ENCODE results near the gene ZC3H6.
"Not testable (repeated sequence)": the region's sequence is repeated elsewhere in the genome, so short reads cannot be mapped to it uniquely, and the experiment has no call there.

ZC3H6 gene

DNA sequence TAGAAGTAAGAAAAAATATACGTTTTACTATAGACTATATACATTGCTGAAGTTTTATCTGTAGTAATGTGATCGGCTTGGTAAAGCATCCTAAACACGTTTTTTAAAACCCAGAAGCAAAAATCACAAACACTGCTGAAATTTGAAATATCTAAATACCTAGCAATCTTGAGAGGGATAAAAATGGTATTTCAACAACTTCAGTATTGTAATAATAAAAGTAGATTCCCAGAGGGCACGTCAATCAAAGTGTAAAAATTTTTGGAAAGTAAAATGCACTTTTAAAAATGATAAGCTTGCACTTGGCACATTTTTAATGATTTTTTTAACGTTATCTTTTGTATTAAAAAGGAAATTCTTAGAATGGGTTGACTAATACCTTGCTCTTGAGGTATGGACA is 1.6 kb downstream of the ZC3H6 start:
- DNase-seq: no peak

DNA sequence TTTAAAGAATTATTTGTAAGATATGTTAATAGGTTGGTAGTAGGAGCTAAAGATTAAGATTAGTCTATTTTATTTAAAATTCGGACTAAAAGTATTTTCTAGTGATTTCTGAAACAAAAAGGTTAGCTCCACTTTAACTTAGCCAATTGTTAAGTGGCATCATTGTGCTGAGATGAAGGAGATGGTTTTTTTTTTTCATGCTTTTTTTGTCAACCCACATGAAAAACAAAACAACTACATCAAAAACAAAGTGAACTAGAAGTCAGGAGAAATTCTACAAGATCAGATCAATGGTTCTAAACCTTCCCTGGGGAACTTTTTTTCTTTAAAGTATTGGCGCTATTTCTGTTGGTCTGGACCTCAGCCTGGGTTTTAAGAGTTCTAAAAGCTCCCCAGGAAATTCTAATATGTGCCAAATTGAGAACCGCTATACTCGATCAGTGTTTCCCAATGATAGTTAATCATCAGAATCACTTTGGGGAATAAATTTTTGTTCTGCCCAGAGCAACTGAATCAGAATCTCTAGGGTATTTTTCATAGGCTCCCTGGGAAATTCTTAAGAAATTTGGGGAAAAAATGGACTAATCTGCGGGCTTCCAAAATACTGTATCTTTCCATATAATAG is 2.3 kb downstream of the ZC3H6 start:
- no peak for DNase-seq

DNA sequence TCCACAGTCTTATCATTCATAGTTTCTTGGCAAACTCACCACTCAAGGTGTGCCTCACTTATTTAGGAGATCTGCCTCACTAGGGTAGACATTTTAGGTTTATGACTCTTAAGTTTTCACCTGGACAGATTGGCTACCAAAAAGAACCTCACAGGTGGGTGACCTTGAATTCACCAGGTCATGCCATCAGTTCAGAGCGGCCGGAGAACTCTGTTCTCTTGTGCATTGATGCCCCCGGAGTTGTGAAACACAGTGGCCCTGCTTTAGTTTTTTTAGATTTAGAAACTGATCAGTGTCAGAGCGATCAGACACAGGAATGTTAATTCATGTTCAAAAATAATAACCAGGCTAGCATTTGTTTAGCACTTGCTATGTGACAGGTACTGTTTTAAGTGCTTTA is 6.7 kb downstream of the ZC3H6 start:
- DNase-seq: not testable (repeated sequence)

DNA sequence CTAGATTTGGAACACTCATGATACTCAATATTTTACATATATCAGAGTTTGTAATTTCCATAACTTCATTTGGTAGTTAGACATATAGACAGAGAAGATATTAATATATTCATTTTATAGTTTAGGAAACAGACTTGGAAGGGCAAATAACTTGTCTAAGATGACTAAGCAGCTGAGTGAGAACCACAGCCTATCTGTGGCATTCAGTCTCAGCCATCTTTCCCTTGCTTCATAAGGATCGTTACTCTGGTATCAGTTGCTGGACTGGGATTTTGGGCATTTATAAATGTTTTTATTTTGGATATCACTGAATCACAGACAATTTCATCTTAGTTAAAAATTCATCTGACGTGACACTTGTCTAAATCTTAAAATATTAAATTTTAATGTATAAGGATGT is 8.1 kb downstream of the ZC3H6 start:
- DNase-seq: not testable (repeated sequence)

DNA sequence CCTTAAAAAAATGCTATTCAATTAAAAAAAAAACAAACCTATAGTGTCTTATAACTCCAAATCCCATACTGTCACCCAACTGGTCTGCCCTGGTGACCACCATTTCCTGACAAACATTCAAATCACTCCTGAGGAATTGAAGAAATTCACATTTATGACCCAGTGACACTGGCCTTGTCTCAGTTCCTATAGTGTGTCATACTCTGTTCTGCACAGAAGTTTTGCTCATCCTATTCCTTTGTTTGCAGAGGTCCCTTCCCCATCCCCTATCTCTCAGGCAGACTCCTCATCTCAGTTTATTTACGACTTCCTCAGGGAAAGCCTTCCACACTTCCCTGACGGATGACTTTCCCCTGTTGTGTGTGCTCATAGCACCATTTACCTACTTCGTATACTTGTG is 14.7 kb downstream of the ZC3H6 start:
- no peak for DNase-seq

DNA sequence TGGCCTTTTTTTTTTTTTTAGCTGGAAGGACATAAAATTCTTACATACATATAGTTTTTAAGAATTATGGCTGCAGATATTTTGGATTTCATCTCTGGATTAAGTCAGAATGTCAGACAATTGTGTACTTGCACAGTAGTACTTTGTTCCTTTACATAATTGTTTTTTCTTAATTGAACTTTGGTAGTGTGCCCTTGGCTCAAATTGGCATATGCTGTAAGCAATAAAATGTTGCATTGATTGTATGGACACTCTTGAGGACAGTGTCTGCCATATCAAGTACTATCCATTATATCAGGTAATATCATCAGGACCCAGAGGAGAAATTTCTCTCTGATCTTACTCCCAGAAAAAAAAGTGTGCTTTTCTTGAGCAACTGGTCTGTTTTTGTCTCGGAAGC is 15.3 kb downstream of the ZC3H6 start:
- no peak for DNase-seq

DNA sequence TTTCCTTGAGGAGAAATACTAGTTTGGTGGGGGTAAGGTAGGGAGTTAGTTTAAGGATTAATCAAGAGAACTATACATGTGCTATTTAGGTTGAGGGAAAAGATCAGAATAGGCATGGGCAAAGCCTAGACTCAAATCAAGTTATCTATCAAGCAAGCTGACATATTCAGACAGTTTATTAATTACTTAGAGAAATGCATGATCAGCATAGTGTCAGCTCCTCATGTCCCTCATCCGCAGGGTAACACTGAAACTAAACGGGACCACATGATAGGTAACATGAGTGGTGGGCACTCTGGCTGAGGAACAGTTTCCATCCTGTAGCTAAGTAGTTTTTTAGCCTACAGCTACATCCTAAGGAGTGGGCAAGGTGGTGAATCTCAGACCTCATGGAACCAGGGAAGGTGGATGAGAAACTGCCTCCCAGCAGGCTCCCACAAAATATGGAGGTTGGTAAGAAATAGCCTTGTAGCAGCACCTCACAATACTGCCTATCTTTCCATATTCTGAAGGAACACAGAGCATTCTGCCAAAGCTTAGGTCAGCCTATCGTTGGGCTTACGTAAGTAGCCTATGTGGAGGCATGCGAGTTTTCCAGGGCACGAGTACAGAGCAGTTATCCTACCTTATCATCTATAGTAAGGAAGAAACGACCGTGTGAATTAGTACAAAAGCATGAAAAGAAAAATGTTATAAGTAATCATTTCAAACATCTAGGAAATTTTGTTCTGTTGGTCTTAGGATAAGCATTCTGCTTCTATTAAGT is 18.4 kb downstream of the ZC3H6 start:
- DNase-seq: no peak

DNA sequence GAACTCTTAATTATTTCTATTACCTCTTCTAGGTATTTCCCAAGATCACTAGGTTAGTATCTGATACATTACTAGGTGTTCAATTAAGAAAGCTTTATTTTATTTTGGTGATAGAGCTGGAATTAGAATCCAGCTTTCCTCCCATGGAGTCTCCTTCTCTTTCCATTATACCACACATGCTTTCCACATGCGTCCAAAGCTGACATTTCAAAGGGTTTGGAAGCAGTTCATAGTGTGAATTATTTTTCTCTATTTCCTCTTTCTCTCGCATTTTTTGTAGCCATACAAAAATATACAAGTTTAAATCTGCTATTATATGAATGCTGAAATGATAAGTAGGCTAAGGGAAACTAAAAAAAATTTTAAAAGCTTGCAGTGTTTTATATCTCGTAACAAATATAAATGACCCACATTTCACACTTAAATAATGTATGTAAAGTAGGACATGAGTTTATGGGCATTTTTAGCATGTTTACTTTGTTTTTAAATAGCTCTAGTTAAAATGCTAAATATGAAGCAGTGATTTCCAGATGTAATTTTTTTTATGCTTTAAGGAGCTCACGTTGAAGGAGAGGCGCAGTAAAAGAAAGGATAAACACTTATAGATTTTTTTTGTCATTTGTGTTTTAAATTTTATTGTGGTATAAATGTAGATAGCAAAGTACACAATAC is 20.1 kb downstream of the ZC3H6 start:
- DNase-seq: no peak

DNA sequence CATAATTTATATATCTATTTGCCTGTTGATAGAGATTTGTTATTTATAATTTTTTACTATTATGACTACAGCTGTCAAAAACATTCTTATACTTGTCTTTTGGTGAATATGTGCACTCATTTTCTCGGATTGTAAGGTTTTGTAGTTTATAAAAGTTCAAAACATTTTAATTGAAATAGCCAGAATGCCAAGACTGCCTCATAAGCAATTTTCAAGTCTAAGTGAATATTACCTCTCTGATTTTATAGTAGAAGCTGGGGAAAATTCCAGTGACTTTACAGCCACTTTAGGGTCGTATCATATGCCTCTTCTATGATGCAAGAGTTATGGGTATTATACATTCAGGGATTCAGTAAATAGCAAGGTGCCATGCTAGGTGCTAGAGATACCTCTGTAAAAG is 21.0 kb downstream of the ZC3H6 start:
- no peak for DNase-seq

DNA sequence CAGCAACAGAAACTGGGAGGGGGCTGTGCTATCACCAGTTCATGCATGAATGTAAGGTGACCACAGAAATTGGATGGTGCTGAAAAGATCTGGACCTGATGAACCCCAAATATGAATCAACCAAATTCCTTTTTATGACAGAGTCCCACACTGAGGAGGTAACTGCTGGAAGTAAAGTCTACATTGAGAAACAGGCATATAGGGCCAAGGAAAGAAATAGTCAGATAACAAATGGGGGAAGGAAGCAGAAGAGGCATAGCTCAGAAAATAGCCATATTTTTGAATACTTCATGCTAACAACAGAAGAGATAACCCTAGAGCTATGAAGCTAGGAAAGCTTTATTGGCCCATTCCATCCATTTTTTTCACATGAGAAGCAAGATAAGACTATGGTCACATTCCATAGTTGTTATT is 25.8 kb downstream of the ZC3H6 start:
- no peak for DNase-seq

DNA sequence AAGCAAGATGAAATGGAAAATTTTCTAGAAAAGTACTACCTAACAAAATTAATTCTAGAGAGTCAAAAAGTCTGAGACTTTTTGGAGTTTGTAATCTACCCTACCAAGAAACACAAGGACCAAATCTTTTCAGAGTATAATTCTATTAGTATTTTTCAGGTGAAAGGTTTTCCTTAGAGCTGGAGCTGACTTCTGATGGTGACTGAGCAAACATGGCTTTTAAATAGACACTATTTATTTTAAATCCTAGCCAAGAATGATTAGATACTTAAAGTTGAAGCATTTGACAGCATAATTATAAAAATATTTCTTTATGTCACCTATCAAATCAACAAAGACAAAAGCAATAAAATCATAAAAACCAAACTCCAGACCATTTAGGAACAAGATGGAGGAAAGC is 26.6 kb downstream of the ZC3H6 start:
- no peak for DNase-seq

DNA sequence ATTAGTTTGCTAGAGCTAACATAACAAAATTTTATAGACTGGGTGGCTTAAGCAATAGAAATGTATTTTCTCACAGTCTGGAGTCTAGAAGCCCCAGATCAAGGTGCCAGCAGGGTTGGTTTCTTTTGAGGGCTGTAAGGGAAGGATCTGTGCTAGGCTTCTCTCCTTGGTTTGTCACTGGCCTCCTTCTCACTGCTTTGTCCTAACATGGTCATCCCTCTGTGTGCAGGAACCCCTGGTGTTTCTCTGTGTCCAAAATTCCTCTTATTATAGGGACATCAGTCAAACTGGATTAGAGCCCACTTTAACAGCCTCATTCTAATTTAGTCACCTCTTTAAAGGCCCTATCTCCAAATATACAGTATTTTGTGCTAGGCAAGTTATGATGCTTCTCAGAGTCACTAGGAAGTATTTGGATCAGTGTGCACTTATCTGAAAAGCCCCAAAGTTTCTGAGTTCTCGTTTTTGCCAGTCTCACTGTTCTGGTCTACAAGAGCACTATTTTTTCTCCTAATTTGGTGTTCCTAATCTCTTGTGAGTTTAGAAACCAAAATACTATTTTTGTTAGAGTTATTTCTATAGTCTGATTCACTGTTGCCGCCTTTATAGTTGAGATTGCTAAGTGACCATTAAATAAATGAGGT is 29.0 kb downstream of the ZC3H6 start:
- no peak for DNase-seq

DNA sequence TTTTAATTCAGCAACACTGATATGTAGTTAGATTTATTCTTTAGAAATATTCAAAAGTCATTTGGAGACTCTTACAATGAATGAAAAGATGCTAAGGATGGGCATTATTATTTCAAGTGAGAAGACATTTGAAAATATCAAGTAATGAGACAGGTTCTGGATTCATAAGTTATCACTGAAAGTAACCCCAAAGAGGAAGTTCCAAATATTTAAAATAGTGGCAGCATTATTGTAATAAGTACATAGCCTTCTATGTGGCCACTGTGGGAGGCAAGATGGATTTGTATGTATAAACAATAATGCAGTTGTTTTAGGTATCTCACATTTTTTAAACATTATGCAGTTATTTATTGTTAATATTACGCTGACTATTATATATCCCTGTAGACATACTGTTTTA is 29.7 kb downstream of the ZC3H6 start:
- DNase-seq: no peak

DNA sequence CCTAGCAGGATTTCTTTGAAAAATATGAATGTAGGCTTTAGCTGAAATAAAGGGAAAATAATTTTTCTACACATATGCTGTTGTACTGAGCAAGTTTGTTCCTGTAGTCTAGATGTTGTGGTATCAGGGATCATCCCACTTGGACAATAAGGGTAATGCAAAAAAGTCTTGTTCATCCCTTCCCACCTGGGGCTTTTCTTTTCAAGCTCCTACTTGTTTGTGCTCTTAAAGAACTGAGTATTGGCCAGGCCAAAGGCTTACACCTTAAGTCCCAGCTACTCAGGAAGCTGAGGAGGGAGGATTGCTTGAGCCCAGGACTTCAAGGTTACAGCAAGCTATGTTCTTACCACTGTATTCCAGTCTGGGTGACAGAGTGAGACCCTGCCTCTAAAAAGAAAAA is 35.5 kb downstream of the ZC3H6 start:
- no peak for DNase-seq

DNA sequence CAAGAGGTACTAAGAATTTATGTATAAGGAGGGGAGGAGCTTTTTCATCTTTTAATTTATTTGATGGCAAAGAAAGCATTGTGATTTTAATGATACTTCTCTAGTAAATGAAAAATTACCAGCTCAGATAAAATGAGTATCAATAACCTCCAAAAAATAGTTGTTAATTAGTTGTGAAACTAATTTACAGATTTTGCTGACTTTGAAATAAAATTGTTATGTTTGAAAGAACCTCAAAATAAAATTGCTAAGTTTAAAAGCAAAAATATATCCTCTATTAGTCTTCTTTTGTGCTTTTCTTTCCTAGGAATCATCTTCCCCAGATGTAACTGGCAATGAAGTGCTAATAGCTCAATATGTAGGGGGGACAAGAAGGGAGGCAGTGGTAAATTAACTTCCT is 36.5 kb downstream of the ZC3H6 start:
- no peak for DNase-seq

DNA sequence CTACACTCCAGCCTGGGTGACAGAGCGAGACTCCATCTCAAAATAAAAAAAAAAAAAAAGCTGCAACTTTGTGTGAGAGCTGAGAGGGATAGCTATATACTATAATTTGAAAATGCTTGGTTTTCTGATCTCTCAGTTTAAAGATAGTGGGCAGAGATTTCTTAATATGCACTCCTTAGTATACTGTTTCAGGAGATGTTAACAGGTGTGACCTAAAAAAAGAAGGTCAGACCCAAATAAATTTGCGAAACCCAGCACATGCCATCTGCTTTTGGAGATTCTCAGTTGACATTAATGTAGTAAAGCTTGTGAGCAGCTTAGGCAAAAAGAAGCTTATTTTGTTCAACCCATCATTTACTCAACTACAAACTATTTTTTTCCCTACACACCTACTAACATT is 37.4 kb downstream of the ZC3H6 start:
- no peak for DNase-seq

DNA sequence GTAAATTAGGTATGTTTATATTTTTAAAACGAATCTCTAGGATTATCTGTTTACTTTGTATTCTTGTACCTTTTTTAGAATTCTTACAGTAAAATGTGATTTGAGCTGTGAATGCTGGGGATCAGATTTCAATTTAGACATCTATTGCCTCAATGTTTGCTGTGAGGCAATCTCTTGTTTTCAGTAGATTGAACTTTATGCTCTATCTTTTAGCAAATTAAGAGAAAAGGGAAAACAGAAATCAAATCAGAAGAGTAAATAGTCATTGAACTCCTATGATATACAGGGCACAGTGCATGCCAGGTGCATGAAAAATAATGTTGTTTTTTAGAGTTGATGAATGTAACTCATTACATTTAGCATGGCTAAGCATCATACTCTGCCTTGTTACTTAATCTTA is 39.5 kb downstream of the ZC3H6 start:
- no peak for DNase-seq

DNA sequence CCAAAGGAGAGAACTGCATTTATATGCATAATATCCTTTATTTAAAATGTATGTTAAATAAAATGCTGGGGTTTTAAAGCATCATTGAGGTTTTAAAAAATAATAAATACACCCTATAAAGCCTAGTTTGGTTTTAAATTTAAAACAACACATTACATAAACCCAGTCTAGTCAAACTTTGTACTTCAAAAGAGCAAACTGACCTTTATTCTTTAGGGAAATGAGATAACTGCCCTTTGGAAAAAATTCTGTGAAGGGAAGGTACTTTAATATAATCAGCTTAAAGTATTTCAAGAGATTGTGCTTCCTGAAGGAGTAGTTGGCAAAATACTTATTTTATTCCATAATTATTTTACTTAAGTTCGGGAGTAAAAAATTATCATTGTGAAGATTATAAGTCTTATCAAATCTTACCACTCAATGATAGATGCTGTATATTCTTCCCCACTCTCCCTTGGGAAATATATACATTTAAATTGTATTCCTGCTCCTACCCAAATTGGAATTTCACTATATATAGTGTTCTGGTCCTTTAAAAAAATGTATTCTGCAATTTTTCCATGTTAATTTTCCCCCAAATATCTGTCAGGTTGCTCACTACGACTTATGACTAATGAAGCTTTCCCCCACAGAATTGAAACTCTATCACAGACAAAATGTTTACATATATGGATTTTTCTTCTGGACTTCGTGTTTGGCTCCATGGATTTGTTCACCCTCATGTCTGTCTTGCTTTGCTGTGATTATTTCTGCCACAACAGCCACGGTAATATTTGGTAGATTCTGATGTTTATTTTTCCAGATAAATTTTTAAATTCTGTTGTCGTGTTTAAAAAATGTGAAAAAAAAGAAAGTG is 42.1 kb downstream of the ZC3H6 start:
- no peak for DNase-seq

DNA sequence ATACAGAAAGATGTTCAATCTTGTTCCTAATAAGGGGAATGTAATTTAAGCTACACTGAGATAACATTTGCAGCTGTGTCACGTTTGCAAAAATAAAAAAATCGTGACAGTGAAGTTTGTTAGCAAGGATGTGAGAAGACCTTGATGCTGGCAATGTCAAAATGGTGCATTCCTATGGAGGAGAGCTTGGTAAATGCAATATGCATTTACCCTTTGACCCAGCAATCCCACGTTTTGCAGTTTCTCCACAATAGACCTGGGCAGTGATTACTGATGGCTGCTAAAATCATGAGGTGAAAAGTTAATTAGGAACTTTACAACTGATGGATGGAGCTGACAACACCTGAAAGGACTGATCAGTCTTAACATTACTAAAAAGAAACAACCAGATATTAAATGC is 43.1 kb downstream of the ZC3H6 start:
- no peak for DNase-seq

DNA sequence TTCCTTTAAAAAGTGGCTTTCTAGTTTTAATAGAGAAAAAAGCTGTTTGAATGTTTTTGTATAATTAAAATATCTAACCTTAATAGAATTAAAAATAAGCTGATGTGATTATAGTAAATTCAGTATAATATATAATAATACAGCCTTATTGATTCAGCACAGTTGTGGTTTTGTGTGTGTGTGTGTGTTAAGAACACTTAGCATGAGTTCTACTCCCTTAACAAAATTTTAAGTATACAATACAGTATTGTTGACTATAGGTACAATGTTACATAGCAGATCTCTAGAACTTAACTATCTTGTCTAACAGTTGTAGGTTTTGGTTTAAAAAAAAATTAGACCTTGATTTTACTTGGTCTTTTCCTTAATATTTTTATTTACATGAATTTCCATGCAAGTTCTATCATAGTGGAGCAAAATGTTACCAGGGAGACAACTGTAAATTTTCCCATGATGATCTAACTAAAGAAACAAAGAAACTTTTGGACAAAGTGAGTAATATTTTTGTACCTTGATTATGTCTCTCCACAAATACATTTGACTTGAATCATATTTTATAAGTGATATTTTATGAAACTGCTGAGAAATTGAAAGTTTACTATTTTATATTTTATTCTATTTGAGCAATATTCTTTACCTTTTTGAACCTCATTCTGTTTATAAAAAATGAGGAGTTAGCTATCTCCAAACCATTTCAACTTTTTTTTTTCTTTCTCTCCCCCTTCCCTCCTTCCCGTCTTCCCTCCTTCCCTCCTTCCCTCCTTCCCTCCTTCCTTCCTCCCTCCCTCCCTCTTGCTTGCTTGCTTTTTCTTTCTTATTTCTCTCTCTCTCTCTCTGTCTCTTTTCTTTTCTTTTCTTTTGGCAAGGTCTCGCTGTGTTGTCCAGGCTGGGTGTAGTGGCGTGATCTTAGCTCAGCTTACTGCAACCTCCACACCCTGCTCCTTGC is 46.3 kb downstream of the ZC3H6 start:
- no peak for DNase-seq

DNA sequence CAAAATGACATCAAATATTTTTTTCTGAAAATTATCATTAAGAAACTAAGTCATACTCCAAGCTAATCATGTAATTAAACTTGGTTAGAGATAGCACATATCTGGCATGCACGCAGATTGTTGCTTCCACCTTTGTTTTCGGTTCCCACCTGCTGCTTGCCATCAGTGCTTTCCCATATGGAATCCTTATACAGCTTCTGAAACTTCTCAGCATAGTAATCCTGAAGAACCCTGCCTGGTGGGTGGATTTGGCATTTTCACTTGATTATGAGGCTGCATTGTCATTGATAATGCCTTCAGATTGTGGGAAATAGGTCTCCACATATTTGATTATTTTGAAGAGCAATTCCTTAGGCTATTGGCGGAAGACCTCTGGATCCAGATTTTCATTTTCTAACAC is 47.5 kb downstream of the ZC3H6 start:
- DNase-seq: no peak

Measured in activated CD4-positive, alpha-beta T cell treated with anti-CD3 and anti-CD28 coated beads, Interleukin-2, Interleukin-6, amounts not matched to agents 100 ng/mL and 50 ng/mL, durations not matched to agents 16 hours and 8 hours (primary cell).